GM12878 (cell line): ENCODE data around the gene NFE2L3. TPM values are rescaled to one million over a fixed set of nuclear protein-coding genes. Genes with fewer than 3 reads are reported as not detected.

ENCODE experiments used
- ATAC-seq: fragments of 200-7000 bp; cut with Tn5 transposase; 3 replicates; pipeline ENCODE4 v1.9.1; 2020; ENCODE audit warnings: mild to moderate bottlenecking, moderate library complexity
- BruUV-seq: library from RNA; stranded (reverse); fragments of 400-500 nt; replicated peaks from 2 replicates; lab custom pipeline; 2021; lab: Mats Ljungman, UMichigan
- CTCF ChIA-PET: fragments of 300-600 bp; sonication (Branson Sonifier 250); formaldehyde crosslinking; extraction: SDS; loops from one replicate; lab custom pipeline; 2021; ENCODE audit warnings: inconsistent platforms; lab: Yijun Ruan, JAX
- POLR2A ChIA-PET: fragments of 350-600 bp; formaldehyde crosslinking; extraction: SDS; loops from one replicate; lab custom pipeline; 2021; ENCODE audit warnings: inconsistent platforms; lab: Charles Lee
- RAD21 ChIA-PET: fragments of 300-600 bp; sonication (Branson Sonifier 250); formaldehyde crosslinking; loops from one replicate; lab custom pipeline; 2023; ENCODE audit warnings: antibody characterized with exemption; ENCODE audit not compliant: unreplicated experiment; lab: Charles Lee
- SMC1A ChIA-PET: fragments of 300-600 bp; sonication (Branson Sonifier 250); formaldehyde crosslinking; loops from one replicate; lab custom pipeline; 2023; ENCODE audit not compliant: unreplicated experiment, uncharacterized antibody; lab: Charles Lee
- DNase-seq: peaks from one replicate; pipeline ENCODE4 v3.0.0-alpha.2; 2011; ENCODE audit warnings: low read depth, low spot score
- FAIRE-seq: peaks from 3 replicates; lab custom pipeline; 2011; peaks lifted over from hg19 to GRCh38; lab: Jason Lieb, UNC
- H2AFZ ChIP-seq: 2 replicates; pipeline ENCODE4 v1.6.0; 2011; ENCODE audit warnings: low read depth, low read length, control low read depth; ENCODE audit not compliant: control insufficient read depth
- H3K27ac ChIP-seq: 2 replicates; pipeline ENCODE4 v1.5.1; 2011; ENCODE audit warnings: control low read depth; ENCODE audit not compliant: control insufficient read depth, insufficient read depth
- H3K27me3 ChIP-seq, 2 experiments: replicated peaks in 1 of 2; 2 replicates each; pipeline versions ENCODE4 v1.6.0 to v1.6.1; 2011; ENCODE audit warnings: low read length in 1 of 2; ENCODE audit not compliant: control insufficient read depth in 2 of 2, insufficient read depth in 2 of 2
- H3K36me3 ChIP-seq, 2 experiments: 2 replicates each; pipeline ENCODE4 v1.5.1; 2011; ENCODE audit warnings: low read length in 1 of 2; ENCODE audit not compliant: control insufficient read depth in 2 of 2, insufficient read depth in 2 of 2
- H3K4me1 ChIP-seq: 2 replicates; pipeline ENCODE4 v1.6.1; 2011; ENCODE audit warnings: mild to moderate bottlenecking, low read length, moderate library complexity, mixed read lengths; ENCODE audit not compliant: control insufficient read depth, insufficient read depth
- H3K4me2 ChIP-seq: 2 replicates; pipeline ENCODE4 v1.6.0; 2011; ENCODE audit warnings: control low read depth; ENCODE audit not compliant: control insufficient read depth, insufficient read depth
- H3K4me3 ChIP-seq: fragments of 200-600 bp; sonication (generic); 2 replicates; pipeline ENCODE4 v1.5.1; 2016
- H3K79me2 ChIP-seq: 2 replicates; pipeline ENCODE4 v1.6.0; 2011; ENCODE audit warnings: low read length; ENCODE audit not compliant: control insufficient read depth, insufficient read depth
- H3K9ac ChIP-seq: 2 replicates; pipeline ENCODE4 v1.8.0; 2011; ENCODE audit warnings: low read length, control low read depth, mixed read lengths; ENCODE audit not compliant: control insufficient read depth, insufficient read depth
- H3K9me3 ChIP-seq: replicated peaks from 3 replicates; pipeline ENCODE4 v1.5.1; 2011; ENCODE audit warnings: mild to moderate bottlenecking, low read length; ENCODE audit not compliant: control insufficient read depth, insufficient read depth
- H4K20me1 ChIP-seq: 2 replicates; pipeline ENCODE4 v1.6.0; 2011; ENCODE audit not compliant: control insufficient read depth, insufficient read depth
- ETV6 ChIP-seq, 2 experiments: fragments of 450-650 bp in 1 of 2; IDR thresholded peaks in 1 of 2; conservative IDR thresholded peaks in 1 of 2; 2 replicates each; pipeline ENCODE4 v1.6.1; 2014; ENCODE audit warnings: antibody characterized with exemption in 1 of 2, borderline replicate concordance in 1 of 2, low read depth in 1 of 2, mild to moderate bottlenecking in 1 of 2, moderate library complexity in 1 of 2
- IRF4 ChIP-seq: IDR thresholded peaks from 2 replicates; pipeline ENCODE4 v1.6.1; 2011; ENCODE audit warnings: low read depth, low read length
- NKRF ChIP-seq: fragments of 450-650 bp; conservative IDR thresholded peaks from 2 replicates; pipeline ENCODE4 v1.6.1; 2017; ENCODE audit warnings: mild to moderate bottlenecking, moderate library complexity
- SIN3A ChIP-seq: IDR thresholded peaks from 2 replicates; pipeline ENCODE4 v1.6.1; 2012; ENCODE audit warnings: low read depth, low read length, improper control_type of control experiment
- SP1 ChIP-seq: IDR thresholded peaks from one replicate; pipeline ENCODE4 v1.6.1; 2011; ENCODE audit warnings: low read depth, low read length
- SREBF1 ChIP-seq: IDR thresholded peaks from 2 replicates; pipeline ENCODE4 v1.6.1; 2012; ENCODE audit warnings: mild to moderate bottlenecking, low read length
- ZSCAN29 ChIP-seq: fragments of 450-650 bp; IDR thresholded peaks from 2 replicates; pipeline ENCODE4 v1.6.1; 2017; ENCODE audit warnings: mild to moderate bottlenecking, moderate library complexity
- WGBS: methylation state at CpG from one replicate; pipeline ENCODE4 v1.1.6; 2016; ENCODE audit warnings: low lambda C conversion rate; ENCODE audit not compliant: insufficient replicate concordance, insufficient coverage; ENCODE audit errors: missing lambda C conversion rate; 5-methylcytosine and 5-hydroxymethylcytosine counted together
- in situ Hi-C: fragments of 300-500 bp; cut with MboI; formaldehyde crosslinking; loops from 9 replicates; pipeline ENCODE4 v1.14.3; 2018; ENCODE audit warnings: mixed read lengths
- intact Hi-C: fragments of 100-400 bp; cut with micrococcal nuclease; formaldehyde crosslinking; loops from one replicate; pipeline ENCODE4 v1.14.2; 2022; ENCODE audit not compliant: unreplicated experiment
- polyA plus RNA-seq, 11 experiments: library from polyadenylated mRNA; depleted of rRNA in 4 of 11; unstranded in 6 of 11; stranded (reverse) in 5 of 11; fragments of >200 nt; fragmentation: Nextera tagmentation in 4 of 11; fragmentation: Illumina TruSeq in 1 of 11; extraction: Ambion mirVana in 4 of 11; extraction: Trizol in 1 of 11; gene quantifications; 1 replicate in 1 of 11; 2 replicates in 10 of 11; pipeline versions ENCODE4 v1.2.1 to v1.2.3, GENCODE V29; 2011 to 2016; ENCODE audit warnings: inconsistent platforms in 2 of 11, missing spikeins in 2 of 11, low read depth in 1 of 11
- total RNA-seq, 4 experiments: library from RNA; depleted of rRNA in 3 of 4; stranded (reverse); fragments of >200 nt in 3 of 4; fragmentation: Illumina TruSeq in 1 of 4; extraction: Trizol in 1 of 4; gene quantifications; 2 replicates each; pipeline versions ENCODE4 v1.2.1 to v1.2.3, GENCODE V29; 2013 to 2021
- TF ChIP-seq, protein P1 (sequence below): IDR thresholded peaks from 2 replicates; pipeline ENCODE4 v1.6.1; 2011; ENCODE audit warnings: low read depth, mild to moderate bottlenecking, low read length, moderate library complexity, borderline replicate concordance; ENCODE audit errors: extremely low read depth
- TF ChIP-seq, protein P2 (sequence below): fragments of 450-650 bp; formaldehyde crosslinking; IDR thresholded peaks from 2 replicates; pipeline ENCODE4 v1.4.0; 2020; ENCODE audit warnings: mild to moderate bottlenecking, moderate library complexity

The NFE2L3 gene
- total and polyA plus RNA-seq, 10 of the 15 experiments (the other 5 are each of a cell fraction or from before 2014, with no cell fraction given): 4.4 to 34.9 (median 13.0) TPM

GRCh38 chr7:26135551-26135950, 16.4 kb upstream of the NFE2L3 start:
- BruUV-seq: no TSS peak
- CTCF ChIA-PET: no interaction called here

More at GRCh38 chr7:26135551-26135950, 16.4 kb upstream of the NFE2L3 start:
- SMC1A ChIA-PET: interaction anchor here (1.0 to 2.6 kb wide), 2 partner anchors 41 to 44 kb away, joined by 3 to 5 read pairs; no protein-coding TSS in a partner anchor
- DNase-seq (no peak), ATAC-seq (no peak), FAIRE-seq (no peak)
- Histone ChIP-seq H3K4me3 (no peak overlapping the region), H3K79me2 (no peaks in the 10 kb centered on the region), H3K36me3 (no peaks in the 10 kb centered on the region), H3K9ac (no peak overlapping the region), H4K20me1 (no peaks in the 10 kb centered on the region), H2AFZ (no peak overlapping the region), H3K4me2 (no peak overlapping the region), H3K4me1 (no peaks in the 10 kb centered on the region), H3K9me3 (no peaks in the 10 kb centered on the region), H3K27ac (no peak overlapping the region), H3K27me3 (no peaks in the 10 kb centered on the region; a peak in 1 of 4 replicates)
- TF ChIP-seq, protein P1, sequence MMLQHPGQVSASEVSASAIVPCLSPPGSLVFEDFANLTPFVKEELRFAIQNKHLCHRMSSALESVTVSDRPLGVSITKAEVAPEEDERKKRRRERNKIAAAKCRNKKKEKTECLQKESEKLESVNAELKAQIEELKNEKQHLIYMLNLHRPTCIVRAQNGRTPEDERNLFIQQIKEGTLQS: no peak
- TF ChIP-seq SREBF1 (no peak), NKRF (no peak), SP1 (no peak), IRF4 (no peak), SIN3A (no peak), ETV6 (conservative IDR thresholded peaks at IDR 0.05 in 1 of 2, IDR thresholded peaks at IDR 0.05 in 1 of 2; ENCODE audit: borderline replicate concordance in 1 of 2, low read depth in 1 of 2) (no peak), ZSCAN29 (no peak)
- TF ChIP-seq, protein P2, sequence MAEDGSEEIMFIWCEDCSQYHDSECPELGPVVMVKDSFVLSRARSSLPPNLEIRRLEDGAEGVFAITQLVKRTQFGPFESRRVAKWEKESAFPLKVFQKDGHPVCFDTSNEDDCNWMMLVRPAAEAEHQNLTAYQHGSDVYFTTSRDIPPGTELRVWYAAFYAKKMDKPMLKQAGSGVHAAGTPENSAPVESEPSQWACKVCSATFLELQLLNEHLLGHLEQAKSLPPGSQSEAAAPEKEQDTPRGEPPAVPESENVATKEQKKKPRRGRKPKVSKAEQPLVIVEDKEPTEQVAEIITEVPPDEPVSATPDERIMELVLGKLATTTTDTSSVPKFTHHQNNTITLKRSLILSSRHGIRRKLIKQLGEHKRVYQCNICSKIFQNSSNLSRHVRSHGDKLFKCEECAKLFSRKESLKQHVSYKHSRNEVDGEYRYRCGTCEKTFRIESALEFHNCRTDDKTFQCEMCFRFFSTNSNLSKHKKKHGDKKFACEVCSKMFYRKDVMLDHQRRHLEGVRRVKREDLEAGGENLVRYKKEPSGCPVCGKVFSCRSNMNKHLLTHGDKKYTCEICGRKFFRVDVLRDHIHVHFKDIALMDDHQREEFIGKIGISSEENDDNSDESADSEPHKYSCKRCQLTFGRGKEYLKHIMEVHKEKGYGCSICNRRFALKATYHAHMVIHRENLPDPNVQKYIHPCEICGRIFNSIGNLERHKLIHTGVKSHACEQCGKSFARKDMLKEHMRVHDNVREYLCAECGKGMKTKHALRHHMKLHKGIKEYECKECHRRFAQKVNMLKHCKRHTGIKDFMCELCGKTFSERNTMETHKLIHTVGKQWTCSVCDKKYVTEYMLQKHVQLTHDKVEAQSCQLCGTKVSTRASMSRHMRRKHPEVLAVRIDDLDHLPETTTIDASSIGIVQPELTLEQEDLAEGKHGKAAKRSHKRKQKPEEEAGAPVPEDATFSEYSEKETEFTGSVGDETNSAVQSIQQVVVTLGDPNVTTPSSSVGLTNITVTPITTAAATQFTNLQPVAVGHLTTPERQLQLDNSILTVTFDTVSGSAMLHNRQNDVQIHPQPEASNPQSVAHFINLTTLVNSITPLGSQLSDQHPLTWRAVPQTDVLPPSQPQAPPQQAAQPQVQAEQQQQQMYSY: no peak
- RAD21 ChIA-PET: no interaction called here
- POLR2A ChIA-PET: no interaction called here
- intact Hi-C loops: no loop called here
- 33% methylated on average over 1 of the region's 1 CpG for WGBS
- in situ Hi-C loops: no loop called here
